HG03460 (cell line): Measurements from ENCODE around the gene LRRC32.
"Not testable (repeated sequence)": the region's sequence is repeated elsewhere in the genome, so short reads cannot be mapped to it uniquely, and the experiment has no call there.

Source experiments
- ATAC-seq: cut with Tn5 transposase; IDR thresholded peaks from one replicate; pipeline ENCODE4 v1.9.1; 2021; ENCODE audit not compliant: unreplicated experiment

The LRRC32 gene

GRCh38 chr11:76616676-76617552, 53.6 kb downstream of the LRRC32 start:
- no peak for ATAC-seq

- ATAC-seq, result no peak
Measured at GRCh38 chr11:76615950-76616349, 54.6 kb downstream of the LRRC32 start.

GRCh38 chr11:76614471-76615179, 55.9 kb downstream of the LRRC32 start:
- ATAC-seq, result no peak

GRCh38 chr11:76613901-76614300, 56.6 kb downstream of the LRRC32 start:
- no peak for ATAC-seq

GRCh38 chr11:76612226-76612625, 58.3 kb downstream of the LRRC32 start:
- no peak for ATAC-seq

GRCh38 chr11:76610871-76611475, 59.6 kb downstream of the LRRC32 start:
- ATAC-seq, result no peak

- ATAC-seq, result no peak
Measured at GRCh38 chr11:76610371-76610770, 60.2 kb downstream of the LRRC32 start.

- no peak for ATAC-seq
Measured at GRCh38 chr11:76609736-76610370, 60.7 kb downstream of the LRRC32 start.

GRCh38 chr11:76608879-76609460, 61.6 kb downstream of the LRRC32 start:
- ATAC-seq, result not testable (repeated sequence)

- not testable (repeated sequence) for ATAC-seq
Measured at GRCh38 chr11:76608228-76608627, 62.3 kb downstream of the LRRC32 start.
